ENCODE results near the gene GRK1. TPM values are rescaled to one million over a fixed set of nuclear protein-coding genes. Genes with fewer than 3 reads are reported as not detected.

Gene GRK1
- total and polyA plus RNA-seq, 2 of the 13 experiments (the other 11 are each of a cell fraction or from before 2014, with no cell fraction given), result 0.07 to 0.12 TPM

GRCh38 chr13:113724780-113725315 is 57.8 kb downstream of the GRK1 start (continued):
- TF ChIP-seq ZNF646 (CRISPR knock-in tag; IDR thresholded peaks at IDR 0.05), result 0 out of 2 replicates have a peak, but pooled peaks have one; percentile 39
- TF ChIP-seq ZNF569 (CRISPR knock-in tag; IDR thresholded peaks at IDR 0.05; ENCODE audit: borderline replicate concordance), result no peak
- no peak for TF ChIP-seq SKI (IDR thresholded peaks at IDR 0.05; ENCODE audit: partially characterized antibody)
- peak; percentile 52; the same call in 1 of the 2 replicates for TF ChIP-seq ZNF788 (CRISPR knock-in tag; IDR thresholded peaks at IDR 0.05; ENCODE audit: borderline replicate concordance)
- peak; percentile 17; the same call in 1 of the 2 replicates for TF ChIP-seq KDM3A (CRISPR knock-in tag; IDR thresholded peaks at IDR 0.05; ENCODE audit: low read depth)
- no peak for TF ChIP-seq HDAC6 (IDR thresholded peaks at IDR 0.05; ENCODE audit: low read depth, low read length)
- no peak for TF ChIP-seq ZNF709 (CRISPR knock-in tag; IDR thresholded peaks at IDR 0.05)
- TF ChIP-seq DZIP1 (CRISPR knock-in tag; IDR thresholded peaks at IDR 0.05), result no peak
- no peak for TF ChIP-seq KDM5A (IDR thresholded peaks at IDR 0.05; ENCODE audit: borderline replicate concordance, low read length)
- TF ChIP-seq TRIM22 (IDR thresholded peaks at IDR 0.05), result no peak
- TF ChIP-seq ZNF292 (CRISPR knock-in tag; IDR thresholded peaks at IDR 0.05; ENCODE audit: borderline replicate concordance, low read depth), result no peak
- no peak for TF ChIP-seq RFX5 (IDR thresholded peaks at IDR 0.05; ENCODE audit: low read depth, low read length)
- no peak for TF ChIP-seq KMT2A (CRISPR knock-in tag; IDR thresholded peaks at IDR 0.05)
- no peak for TF ChIP-seq GPN1 (CRISPR knock-in tag; IDR thresholded peaks at IDR 0.05; ENCODE audit: borderline replicate concordance)
- TF ChIP-seq ZFP62 (CRISPR knock-in tag; IDR thresholded peaks at IDR 0.05), result no peak
- TF ChIP-seq ZNF101 (CRISPR knock-in tag; IDR thresholded peaks at IDR 0.05; ENCODE audit: borderline replicate concordance, low read depth), result no peak
- no peak for TF ChIP-seq CENPX (CRISPR knock-in tag; IDR thresholded peaks at IDR 0.05)
- TF ChIP-seq NCOA1 (CRISPR knock-in tag; IDR thresholded peaks at IDR 0.05), result no peak
- peak; percentile 58; the same call in 1 of the 2 replicates for TF ChIP-seq GABPB1 (CRISPR knock-in tag; IDR thresholded peaks at IDR 0.05)

All from HepG2 (cell line).